ENCODE data around the gene MRPS22.
"Not testable (repeated sequence)": the region's sequence is repeated elsewhere in the genome, so short reads cannot be mapped to it uniquely, and the experiment has no call there.

Gene MRPS22

DNA sequence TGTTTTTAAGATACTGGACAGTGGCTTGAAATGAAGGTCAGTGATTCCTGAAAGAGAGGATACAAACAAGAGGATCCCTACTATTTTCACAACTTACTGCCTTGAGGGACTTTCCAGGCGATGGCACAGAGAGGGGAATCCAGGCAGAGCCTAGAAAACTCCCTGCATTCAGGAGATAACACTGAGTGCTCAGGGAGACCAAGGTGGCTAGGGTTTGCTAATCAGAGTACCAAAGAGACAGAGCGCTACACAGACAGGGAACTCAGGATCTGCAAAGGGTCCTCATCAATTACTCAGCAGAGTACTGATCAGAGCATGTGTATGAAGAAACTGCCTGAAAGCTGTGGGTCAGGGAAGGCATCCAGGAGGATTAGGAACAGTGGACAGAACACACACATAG, 11.7 kb upstream of the MRPS22 start:
- Histone ChIP-seq H2AFZ (ENCODE audit: low read length) (no peak overlapping the region), H4K91ac (ENCODE audit: low read depth, low read length, poor library complexity) (no peak overlapping the region), H3K18ac (ENCODE audit: low read length) (no peak overlapping the region), H3K9me3 (replicated peaks in 1 of 2; ENCODE audit: control insufficient read depth in 2 of 2, insufficient read depth in 1 of 2, low read depth in 1 of 2, low read length in 2 of 2) (no peaks in the 10 kb centered on the region), H2BK15ac (ENCODE audit: low read length) (no peak overlapping the region), H3K14ac (ENCODE audit: low read length) (no peak overlapping the region), H2BK120ac (ENCODE audit: low read depth, low read length) (no peak overlapping the region), H2BK5ac (ENCODE audit: low read length) (no peak overlapping the region), H3K4me1 (ENCODE audit: control insufficient read depth in 2 of 2, insufficient read depth in 1 of 2, low read depth in 1 of 2, low read length in 2 of 2) (peaks cover 0 to 2% of the 10 kb centered on the region in 2 donors), H3K23ac (ENCODE audit: low read depth, low read length, poor library complexity) (no peak overlapping the region), H3K27ac (replicated peaks; ENCODE audit: low read length) (no peak overlapping the region), H3K4me3 (ENCODE audit: low read length in 2 of 2) (no peak overlapping the region), H3K79me1 (ENCODE audit: low read depth, low read length) (no peaks in the 10 kb centered on the region), H2BK12ac (ENCODE audit: low read length) (no peak overlapping the region), H3K27me3 (ENCODE audit: control insufficient read depth in 3 of 3, insufficient read depth in 3 of 3, low read depth in 1 of 3, low read length in 3 of 3) (peaks cover 0 to 43% (median 13%) of the 10 kb centered on the region in 3 experiments), H3K4ac (ENCODE audit: low read length) (no peak overlapping the region), H3K9ac (ENCODE audit: low read depth, low read length, poor library complexity) (no peak overlapping the region), H3K4me2 (ENCODE audit: insufficient read depth, low read length, poor library complexity, severe bottlenecking) (no peak overlapping the region), H4K8ac (ENCODE audit: low read depth, low read length) (no peak overlapping the region), H3K36me3 (replicated peaks in 1 of 2; ENCODE audit: control insufficient read depth in 2 of 2, insufficient read depth in 2 of 2, low read length in 2 of 2) (no peaks in the 10 kb centered on the region), H2AK5ac (ENCODE audit: low read depth, low read length) (no peak overlapping the region)
- no CpG with 5 or more reads among the region's 2 CpGs for WGBS, 2 donors (ENCODE audit: extremely low coverage in 2 of 2, insufficient read length in 2 of 2, insufficient replicate concordance in 1 of 2)
- no peak for DNase-seq (ENCODE audit: low spot score)

DNA sequence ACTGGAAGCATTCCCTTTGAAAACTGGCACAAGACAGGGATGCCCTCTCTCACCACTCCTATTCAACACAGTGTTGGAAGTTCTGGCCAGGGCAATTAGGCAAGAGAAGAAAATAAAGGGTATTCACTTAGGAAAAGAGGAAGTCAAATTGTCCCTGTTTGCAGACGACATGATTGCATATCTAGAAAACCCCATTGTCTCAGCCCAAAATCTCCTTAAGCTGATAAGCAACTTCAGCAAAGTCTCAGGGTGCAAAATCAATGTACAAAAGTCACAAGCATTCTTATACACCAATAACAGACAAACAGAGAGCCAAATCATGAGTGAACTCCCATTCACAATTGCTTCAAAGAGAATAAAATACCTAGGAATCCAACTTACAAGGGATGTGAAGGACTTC, 9.1 kb upstream of the MRPS22 start:
- not testable (repeated sequence) for H4K8ac ChIP-seq (ENCODE audit: low read depth, low read length); H3K23ac ChIP-seq (ENCODE audit: low read depth, low read length, poor library complexity); H3K4ac ChIP-seq (ENCODE audit: low read length); H3K27ac ChIP-seq (replicated peaks; ENCODE audit: low read length); H2BK15ac ChIP-seq (ENCODE audit: low read length); H3K14ac ChIP-seq (ENCODE audit: low read length); H3K18ac ChIP-seq (ENCODE audit: low read length); H3K9ac ChIP-seq (ENCODE audit: low read depth, low read length, poor library complexity); H2BK5ac ChIP-seq (ENCODE audit: low read length); H2AFZ ChIP-seq (ENCODE audit: low read length); H3K4me1 ChIP-seq (ENCODE audit: control insufficient read depth in 2 of 2, insufficient read depth in 1 of 2, low read depth in 1 of 2, low read length in 2 of 2); H2AK5ac ChIP-seq (ENCODE audit: low read depth, low read length); H3K36me3 ChIP-seq (replicated peaks in 1 of 2; ENCODE audit: control insufficient read depth in 2 of 2, insufficient read depth in 2 of 2, low read length in 2 of 2); DNase-seq (ENCODE audit: low spot score); H3K9me3 ChIP-seq (replicated peaks in 1 of 2; ENCODE audit: control insufficient read depth in 2 of 2, insufficient read depth in 1 of 2, low read depth in 1 of 2, low read length in 2 of 2); H2BK12ac ChIP-seq (ENCODE audit: low read length); H4K91ac ChIP-seq (ENCODE audit: low read depth, low read length, poor library complexity); H3K4me2 ChIP-seq (ENCODE audit: insufficient read depth, low read length, poor library complexity, severe bottlenecking); H3K79me1 ChIP-seq (ENCODE audit: low read depth, low read length); H3K4me3 ChIP-seq (ENCODE audit: low read length in 2 of 2); H2BK120ac ChIP-seq (ENCODE audit: low read depth, low read length)
- no CpG with 5 or more reads among the region's 1 CpG for WGBS, 2 donors (ENCODE audit: extremely low coverage in 2 of 2, insufficient read length in 2 of 2, insufficient replicate concordance in 1 of 2)
- H3K27me3 ChIP-seq (ENCODE audit: control insufficient read depth in 3 of 3, insufficient read depth in 3 of 3, low read depth in 1 of 3, low read length in 3 of 3), result peaks cover 0 to 37% (median 13%) of the 10 kb centered on the region in 3 experiments

GRCh38 chr3:139338405-139338804, 5.4 kb upstream of the MRPS22 start:
- H2AFZ ChIP-seq (ENCODE audit: low read length), result no peak overlapping the region
- H3K4ac ChIP-seq (ENCODE audit: low read length), result no peak overlapping the region
- H4K91ac ChIP-seq (ENCODE audit: low read depth, low read length, poor library complexity), result no peak overlapping the region
- H2AK5ac ChIP-seq (ENCODE audit: low read depth, low read length), result no peak overlapping the region
- H3K14ac ChIP-seq (ENCODE audit: low read length), result no peak overlapping the region
- H3K9me3 ChIP-seq (replicated peaks in 1 of 2; ENCODE audit: control insufficient read depth in 2 of 2, insufficient read depth in 1 of 2, low read depth in 1 of 2, low read length in 2 of 2), result peaks cover 0 to 3% of the 10 kb centered on the region in 2 donors
- no peak overlapping the region for H2BK5ac ChIP-seq (ENCODE audit: low read length)
- DNase-seq (ENCODE audit: low spot score), result no peak
- WGBS, 2 donors (ENCODE audit: extremely low coverage in 2 of 2, insufficient read length in 2 of 2, insufficient replicate concordance in 1 of 2), result no CpG with 5 or more reads among the region's 4 CpGs
- H2BK120ac ChIP-seq (ENCODE audit: low read depth, low read length), result no peak overlapping the region
- no peak overlapping the region for H2BK15ac ChIP-seq (ENCODE audit: low read length)
- H3K18ac ChIP-seq (ENCODE audit: low read length), result no peak overlapping the region
- H3K79me1 ChIP-seq (ENCODE audit: low read depth, low read length), result no peaks in the 10 kb centered on the region
- H3K27ac ChIP-seq (replicated peaks; ENCODE audit: low read length), result no peak overlapping the region
- no peak overlapping the region for H4K8ac ChIP-seq (ENCODE audit: low read depth, low read length)
- no peak overlapping the region for H3K4me2 ChIP-seq (ENCODE audit: insufficient read depth, low read length, poor library complexity, severe bottlenecking)
- peak overlapping the region in 1 of 2 donors; percentile 27 for H3K4me3 ChIP-seq (ENCODE audit: low read length in 2 of 2)
- H3K4me1 ChIP-seq (ENCODE audit: control insufficient read depth in 2 of 2, insufficient read depth in 1 of 2, low read depth in 1 of 2, low read length in 2 of 2), result no peaks in the 10 kb centered on the region
- H3K9ac ChIP-seq (ENCODE audit: low read depth, low read length, poor library complexity), result no peak overlapping the region
- H3K23ac ChIP-seq (ENCODE audit: low read depth, low read length, poor library complexity), result no peak overlapping the region
- no peaks in the 10 kb centered on the region for H3K36me3 ChIP-seq (replicated peaks in 1 of 2; ENCODE audit: control insufficient read depth in 2 of 2, insufficient read depth in 2 of 2, low read length in 2 of 2)
- H3K27me3 ChIP-seq (ENCODE audit: control insufficient read depth in 3 of 3, insufficient read depth in 3 of 3, low read depth in 1 of 3, low read length in 3 of 3), result peaks cover 2 to 35% (median 7%) of the 10 kb centered on the region in 3 experiments
- no peak overlapping the region for H2BK12ac ChIP-seq (ENCODE audit: low read length)

DNA sequence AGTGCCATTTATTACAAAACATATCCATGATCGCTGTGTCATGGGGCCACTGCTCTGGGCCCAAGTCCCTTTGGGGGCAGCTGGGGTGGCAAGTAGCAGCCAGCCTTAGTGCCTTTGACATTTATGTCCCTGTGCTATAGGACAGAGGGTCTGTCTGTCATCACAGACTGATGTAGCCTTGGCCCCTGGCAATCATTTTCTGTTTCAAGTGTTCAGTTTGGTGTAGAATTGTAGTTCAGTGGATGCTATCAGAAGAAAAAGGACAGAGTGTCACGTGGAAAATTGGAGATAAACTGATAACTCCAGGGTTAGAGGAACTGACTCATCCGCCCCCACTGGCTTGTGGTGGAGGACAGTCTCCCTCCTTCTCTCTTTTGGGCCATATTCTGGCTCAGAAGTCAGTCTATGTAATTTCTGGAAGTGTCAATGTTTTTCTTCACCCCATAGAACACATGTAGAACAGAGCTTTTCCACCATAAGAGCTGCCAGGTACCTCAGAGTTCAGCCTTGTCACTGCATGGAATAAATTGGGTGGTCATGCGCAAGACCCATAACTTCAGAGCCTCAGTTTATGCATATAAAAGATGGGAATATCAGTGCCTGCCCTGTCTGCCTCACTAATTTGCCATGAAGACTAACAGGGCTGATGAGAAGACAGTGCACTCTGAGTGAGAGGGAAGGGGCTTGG, 4.5 kb upstream of the MRPS22 start:
- H3K36me3 ChIP-seq (replicated peaks in 1 of 2; ENCODE audit: control insufficient read depth in 2 of 2, insufficient read depth in 2 of 2, low read length in 2 of 2), result no peaks in the 10 kb centered on the region
- no peak for DNase-seq (ENCODE audit: low spot score)
- no CpG with 5 or more reads among the region's 4 CpGs for WGBS, 2 donors (ENCODE audit: extremely low coverage in 2 of 2, insufficient read length in 2 of 2, insufficient replicate concordance in 1 of 2)

More for the DNA sequence above, 4.5 kb upstream of the MRPS22 start:
- Histone ChIP-seq H2BK12ac (ENCODE audit: low read length) (no peak overlapping the region), H3K14ac (ENCODE audit: low read length) (no peak overlapping the region), H3K27me3 (ENCODE audit: control insufficient read depth in 3 of 3, insufficient read depth in 3 of 3, low read depth in 1 of 3, low read length in 3 of 3) (peaks cover 2 to 35% (median 7%) of the 10 kb centered on the region in 3 experiments), H2AFZ (ENCODE audit: low read length) (no peak overlapping the region), H3K27ac (replicated peaks; ENCODE audit: low read length) (no peak overlapping the region), H4K91ac (ENCODE audit: low read depth, low read length, poor library complexity) (no peak overlapping the region), H2BK15ac (ENCODE audit: low read length) (no peak overlapping the region), H3K4me2 (ENCODE audit: insufficient read depth, low read length, poor library complexity, severe bottlenecking) (no peak overlapping the region), H3K9me3 (replicated peaks in 1 of 2; ENCODE audit: control insufficient read depth in 2 of 2, insufficient read depth in 1 of 2, low read depth in 1 of 2, low read length in 2 of 2) (peaks cover 0 to 3% of the 10 kb centered on the region in 2 donors), H2AK5ac (ENCODE audit: low read depth, low read length) (no peak overlapping the region), H4K8ac (ENCODE audit: low read depth, low read length) (no peak overlapping the region), H2BK5ac (ENCODE audit: low read length) (no peak overlapping the region), H2BK120ac (ENCODE audit: low read depth, low read length) (no peak overlapping the region), H3K4me1 (ENCODE audit: control insufficient read depth in 2 of 2, insufficient read depth in 1 of 2, low read depth in 1 of 2, low read length in 2 of 2) (peaks cover 1 to 2% of the 10 kb centered on the region in 2 donors), H3K18ac (ENCODE audit: low read length) (no peak overlapping the region), H3K4me3 (ENCODE audit: low read length in 2 of 2) (no peak overlapping the region), H3K9ac (ENCODE audit: low read depth, low read length, poor library complexity) (no peak overlapping the region), H3K4ac (ENCODE audit: low read length) (no peak overlapping the region), H3K79me1 (ENCODE audit: low read depth, low read length) (peaks cover 3% of the 10 kb centered on the region), H3K23ac (ENCODE audit: low read depth, low read length, poor library complexity) (no peak overlapping the region)
